SK-N-SH (cell line): ENCODE measurements around the gene GPRC5C. TPM values are rescaled to one million over a fixed set of nuclear protein-coding genes. Genes with fewer than 3 reads are reported as not detected.

Experiments used
- CTCF ChIA-PET: fragments of 300-600, 350-600 bp; formaldehyde crosslinking; extraction: SDS; loops from one replicate; lab custom pipeline; 2021; lab: Yijun Ruan, JAX
- POLR2A ChIA-PET: fragments of 350-600 bp; sonication (Branson Sonifier 250); formaldehyde crosslinking; extraction: SDS; loops from one replicate; lab custom pipeline; 2020; ENCODE audit warnings: antibody characterized with exemption, inconsistent platforms; lab: Yijun Ruan, JAX
- DNase-seq: peaks from one replicate; pipeline ENCODE4 v3.0.0; 2012
- H2AFZ ChIP-seq: fragments of 200-600 bp; sonication (generic); 2 replicates; pipeline ENCODE4 v1.8.1; 2016; ENCODE audit warnings: antibody characterized with exemption, mild to moderate bottlenecking, low read depth
- H3F3A ChIP-seq: fragments of 200-600 bp; sonication (generic); replicated peaks from 2 replicates; pipeline ENCODE3; 2016; ENCODE audit warnings: antibody characterized with exemption, mild to moderate bottlenecking; ENCODE audit not compliant: insufficient read depth
- H3K27ac ChIP-seq, 2 experiments: fragments of 200-500 bp in 1 of 2; fragments of 200-600 bp in 1 of 2; sonication (Bioruptor generic) in 1 of 2; sonication (generic), shearing (Covaris generic) in 1 of 2; 2 replicates each; pipeline versions ENCODE4 v1.5.1 to v1.6.1; 2014 to 2016; ENCODE audit warnings: low read depth in 2 of 2, inconsistent platforms in 1 of 2, low read length in 1 of 2, mild to moderate bottlenecking in 1 of 2, mixed read lengths in 1 of 2
- H3K27me3 ChIP-seq: fragments of 200-600 bp; sonication (generic), shearing (Covaris generic); 2 replicates; pipeline ENCODE4 v1.6.1; 2016; ENCODE audit warnings: mixed run types; ENCODE audit not compliant: insufficient read depth
- H3K36me3 ChIP-seq, 2 experiments: fragments of 200-500 bp in 1 of 2; fragments of 200-600 bp in 1 of 2; sonication (Bioruptor generic) in 1 of 2; sonication (generic) in 1 of 2; replicated peaks in 1 of 2; 2 replicates each; pipeline versions ENCODE3 to v1.5.1; 2014 to 2016; ENCODE audit warnings: low read length in 1 of 2, mild to moderate bottlenecking in 1 of 2; ENCODE audit not compliant: insufficient read depth in 2 of 2, control insufficient read depth in 1 of 2
- H3K4me1 ChIP-seq, 2 experiments: fragments of 200-500 bp in 1 of 2; fragments of 200-600 bp in 1 of 2; sonication (Bioruptor generic) in 1 of 2; sonication (generic), shearing (Covaris generic) in 1 of 2; 2 replicates each; pipeline versions ENCODE4 v1.5.1 to v1.6.1; 2014 to 2016; ENCODE audit warnings: low read depth in 1 of 2, low read length in 1 of 2, mixed run types in 1 of 2; ENCODE audit not compliant: insufficient read depth in 2 of 2, control insufficient read depth in 1 of 2
- H3K4me2 ChIP-seq: fragments of 200-600 bp; sonication (generic), shearing (Covaris generic); 2 replicates; pipeline ENCODE4 v1.6.1; 2017; ENCODE audit warnings: mixed run types
- H3K4me3 ChIP-seq, 2 experiments: fragments of 200-500 bp in 1 of 2; fragments of 200-600 bp in 1 of 2; sonication (Bioruptor generic) in 1 of 2; sonication (generic), shearing (Covaris generic) in 1 of 2; 2 replicates each; pipeline versions ENCODE4 v1.5.1 to v1.8.1; 2014 to 2016; ENCODE audit warnings: low read depth in 2 of 2, inconsistent platforms in 1 of 2, low read length in 1 of 2, mild to moderate bottlenecking in 1 of 2, mixed read lengths in 1 of 2, moderate library complexity in 1 of 2
- H3K79me2 ChIP-seq: fragments of 200-600 bp; sonication (generic); 2 replicates; pipeline ENCODE4 v1.8.1; 2017; ENCODE audit warnings: mild to moderate bottlenecking; ENCODE audit not compliant: insufficient read depth
- H3K9ac ChIP-seq: fragments of 200-600 bp; sonication (generic); 2 replicates; pipeline ENCODE4 v1.6.1; 2017; ENCODE audit warnings: mixed run types
- H3K9me2 ChIP-seq: fragments of 200-600 bp; sonication (generic); 2 replicates; pipeline ENCODE4 v1.6.1; 2017; ENCODE audit warnings: mixed run types
- H3K9me3 ChIP-seq: fragments of 200-600 bp; sonication (generic); 2 replicates; pipeline ENCODE4 v1.6.1; 2017; ENCODE audit warnings: mixed run types, mild to moderate bottlenecking, moderate library complexity
- H4K20me1 ChIP-seq: fragments of 200-600 bp; sonication (generic); 2 replicates; pipeline ENCODE4 v1.6.1; 2017; ENCODE audit warnings: mild to moderate bottlenecking, mixed run types; ENCODE audit not compliant: insufficient read depth
- ELF1 ChIP-seq: IDR thresholded peaks from 2 replicates; pipeline ENCODE4 v1.4.0; 2012
- EP300 ChIP-seq, 2 experiments: IDR thresholded peaks; 2 replicates each; pipeline versions ENCODE4 v1.4.0 to v1.6.1; 2012; ENCODE audit warnings: borderline replicate concordance in 1 of 2, low read depth in 1 of 2, low read length in 1 of 2
- MXI1 ChIP-seq: IDR thresholded peaks from 2 replicates; pipeline ENCODE4 v1.6.1; 2012; ENCODE audit warnings: mild to moderate bottlenecking, low read depth, low read length, improper control_type of control experiment
- POLR2AphosphoS5 ChIP-seq: IDR thresholded peaks from 2 replicates; pipeline ENCODE4 v1.6.1; 2012; ENCODE audit warnings: low read depth, low read length
- REST ChIP-seq: IDR thresholded peaks from 2 replicates; pipeline ENCODE4 v1.6.1; 2012; ENCODE audit warnings: mild to moderate bottlenecking, low read depth, low read length, moderate library complexity
- TAF1 ChIP-seq: IDR thresholded peaks from 2 replicates; pipeline ENCODE4 v1.6.1; 2012; ENCODE audit warnings: low read depth, mild to moderate bottlenecking, low read length, moderate library complexity, borderline replicate concordance
- ZBTB33 ChIP-seq: IDR thresholded peaks from 2 replicates; pipeline ENCODE4 v1.4.0; 2012; ENCODE audit warnings: low read depth, borderline replicate concordance
- WGBS: methylation state at CpG from one replicate; pipeline ENCODE4 v1.1.6; 2017; ENCODE audit warnings: low lambda C conversion rate; 5-methylcytosine and 5-hydroxymethylcytosine counted together
- polyA plus RNA-seq, 3 experiments: library from polyadenylated mRNA; depleted of rRNA; stranded (reverse); fragments of >200 nt; gene quantifications; 2 replicates each; pipeline ENCODE4 v1.2.3, GENCODE V29; 2012

The GPRC5C gene, protein sequence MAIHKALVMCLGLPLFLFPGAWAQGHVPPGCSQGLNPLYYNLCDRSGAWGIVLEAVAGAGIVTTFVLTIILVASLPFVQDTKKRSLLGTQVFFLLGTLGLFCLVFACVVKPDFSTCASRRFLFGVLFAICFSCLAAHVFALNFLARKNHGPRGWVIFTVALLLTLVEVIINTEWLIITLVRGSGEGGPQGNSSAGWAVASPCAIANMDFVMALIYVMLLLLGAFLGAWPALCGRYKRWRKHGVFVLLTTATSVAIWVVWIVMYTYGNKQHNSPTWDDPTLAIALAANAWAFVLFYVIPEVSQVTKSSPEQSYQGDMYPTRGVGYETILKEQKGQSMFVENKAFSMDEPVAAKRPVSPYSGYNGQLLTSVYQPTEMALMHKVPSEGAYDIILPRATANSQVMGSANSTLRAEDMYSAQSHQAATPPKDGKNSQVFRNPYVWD
- not detected in 2 replicates for polyA plus RNA-seq (2012; rRNA removed)
- polyA plus RNA-seq (2012; cell fraction: cytosol; rRNA removed): 0.03 TPM in 1 of 2 replicates, not detected in the other
- polyA plus RNA-seq (2012; cell fraction: nucleus; rRNA removed): not detected in 2 replicates

DNA sequence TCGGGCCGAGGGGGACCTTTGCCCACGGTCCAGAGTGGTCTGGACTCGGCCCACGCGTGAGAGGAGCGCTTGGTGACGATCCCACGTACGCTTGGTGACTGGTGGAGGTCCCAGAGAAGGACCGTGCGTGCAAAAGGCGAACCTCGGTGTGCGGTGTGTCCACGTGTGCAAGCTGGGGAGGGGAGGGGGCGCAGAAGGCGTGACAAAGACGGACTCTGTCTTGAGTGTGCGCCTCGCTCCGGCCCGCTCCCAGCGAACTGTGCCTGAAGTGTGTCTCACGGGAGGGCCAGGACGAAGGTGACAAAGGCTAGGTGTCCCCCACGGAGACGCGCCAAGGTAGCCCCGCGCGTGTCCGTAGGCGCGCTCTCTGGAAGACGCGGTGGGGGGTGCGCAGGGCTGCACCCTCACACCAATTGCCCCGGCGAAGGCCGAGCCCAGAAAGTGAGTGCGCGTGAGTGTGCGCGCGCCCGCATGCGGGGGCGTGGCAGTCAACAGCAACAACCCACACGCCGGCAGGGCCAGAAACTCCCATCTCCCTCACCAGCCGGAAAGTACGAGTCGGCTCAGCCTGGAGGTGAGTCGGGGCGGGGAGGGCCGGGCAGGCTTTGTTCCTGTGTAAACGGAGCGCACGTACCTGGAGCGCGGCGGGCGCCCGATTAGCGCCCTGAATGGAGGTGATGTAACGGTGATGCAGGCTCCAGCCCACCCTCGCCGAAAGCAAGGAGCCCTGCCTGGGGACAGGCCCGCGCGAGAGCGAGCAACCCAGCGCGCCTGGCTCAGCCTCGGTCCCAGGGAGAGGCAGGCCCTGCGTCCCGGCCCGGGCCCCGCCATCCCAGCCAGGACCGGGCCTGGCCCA is at the start of gene GPRC5C:
TSS of gene GPRC5C (plus strand) at position 521 of the 856 bp plus-strand sequence. CDS start 7,689 bp downstream, outside the sequence.
- no peaks in the 10 kb centered on the region for H3K36me3 ChIP-seq
- no peak for TF ChIP-seq ELF1
- no peak for TF ChIP-seq POLR2AphosphoS5
- TF ChIP-seq ZBTB33: no peak
- no peak for TF ChIP-seq TAF1
- no peak for TF ChIP-seq REST
- no peaks in the 10 kb centered on the region for H3K79me2 ChIP-seq
- no peak within 1 kb of the TSS for H3K4me2 ChIP-seq
- H3K4me3 ChIP-seq: peak within 1 kb of the TSS in 1 of 2 experiments; percentile 39; a peak in 1 of 4 replicates
- H3F3A ChIP-seq: no peaks in the 10 kb centered on the region
- no peak within 1 kb of the TSS for H3K27ac ChIP-seq
- H3K9me3 ChIP-seq: peaks cover under 1% of the 10 kb centered on the region; the same call in 1 of the 2 replicates
- no peak within 1 kb of the TSS for H3K9ac ChIP-seq
- peaks cover 0 to 11% of the 10 kb centered on the region in 2 experiments; a peak in 1 of 4 replicates for H3K4me1 ChIP-seq
- ChIA-PET POLR2A (no interaction called here), CTCF (interaction anchor here (1.3 to 1.6 kb wide), 2 partner anchors 23 to 26 kb away, joined by 3 to 5 read pairs; no protein-coding TSS in a partner anchor)
- no peaks in the 10 kb centered on the region for H3K27me3 ChIP-seq
- WGBS: 13% methylated on average over 24 of the region's 81 CpGs
- no peak within 1 kb of the TSS for H2AFZ ChIP-seq
- no peaks in the 10 kb centered on the region for H4K20me1 ChIP-seq
- no peaks in the 10 kb centered on the region for H3K9me2 ChIP-seq
- DNase-seq: peak; percentile 84

DNA sequence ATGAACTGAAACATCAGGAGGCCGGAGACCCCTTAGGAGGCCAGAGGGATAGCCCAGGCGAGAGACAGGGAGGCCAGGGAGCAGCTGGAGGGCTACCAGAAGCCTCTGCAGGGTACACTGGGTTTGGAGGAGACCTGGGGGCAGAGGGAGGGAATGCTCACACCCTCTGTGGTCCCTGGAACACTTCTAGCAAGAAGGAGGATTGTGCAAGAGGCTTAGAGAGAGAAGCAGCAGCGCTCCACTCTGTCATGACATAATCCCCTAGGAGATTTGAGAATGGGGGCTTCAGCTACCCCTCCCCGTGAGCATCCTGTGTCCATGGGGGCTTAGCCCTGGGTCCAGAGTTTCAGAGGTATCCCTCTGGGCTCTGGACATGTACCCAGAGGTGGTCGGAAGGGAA is 48.7 kb upstream of the GPRC5C start:
- no peaks in the 10 kb centered on the region for H3K9me2 ChIP-seq
- WGBS: 42% methylated on average over 5 of the region's 5 CpGs
- no peak overlapping the region for H2AFZ ChIP-seq
- H3K9ac ChIP-seq: no peak overlapping the region
- no peaks in the 10 kb centered on the region for H3K27me3 ChIP-seq
- no peak overlapping the region for H3K4me2 ChIP-seq
- no peaks in the 10 kb centered on the region for H4K20me1 ChIP-seq
- no peak overlapping the region for H3K27ac ChIP-seq
- ChIA-PET CTCF (interaction anchor here (1.2 to 5.7 kb wide), 3 partner anchors 15 to 110 kb away, joined by 3 to 39 read pairs (median 4); no protein-coding TSS in a partner anchor), POLR2A (no interaction called here)
- no peaks in the 10 kb centered on the region for H3K9me3 ChIP-seq
- no peak overlapping the region for H3K4me3 ChIP-seq
- no peak for DNase-seq
- peaks cover 0 to 2% of the 10 kb centered on the region in 2 experiments; a peak in 1 of 4 replicates for H3K4me1 ChIP-seq
- no peaks in the 10 kb centered on the region for H3K36me3 ChIP-seq
- TF ChIP-seq ZBTB33 (no peak), MXI1 (no peak), ELF1 (no peak), EP300 (IDR thresholded peaks at IDR 0.05; ENCODE audit: borderline replicate concordance in 1 of 2, low read depth in 1 of 2, low read length in 1 of 2) (no peak)
- no peaks in the 10 kb centered on the region for H3K79me2 ChIP-seq
- no peaks in the 10 kb centered on the region for H3F3A ChIP-seq
